ENCODE measurements around the gene SLC52A1. TPM values are rescaled to one million over a fixed set of nuclear protein-coding genes. Genes with fewer than 3 reads are reported as not detected.
A peak's percentile ranks its signal among the peaks of the same experiment; 100 is the strongest.

Gene SLC52A1
- polyA plus RNA-seq, 3 donors = not detected

DNA sequence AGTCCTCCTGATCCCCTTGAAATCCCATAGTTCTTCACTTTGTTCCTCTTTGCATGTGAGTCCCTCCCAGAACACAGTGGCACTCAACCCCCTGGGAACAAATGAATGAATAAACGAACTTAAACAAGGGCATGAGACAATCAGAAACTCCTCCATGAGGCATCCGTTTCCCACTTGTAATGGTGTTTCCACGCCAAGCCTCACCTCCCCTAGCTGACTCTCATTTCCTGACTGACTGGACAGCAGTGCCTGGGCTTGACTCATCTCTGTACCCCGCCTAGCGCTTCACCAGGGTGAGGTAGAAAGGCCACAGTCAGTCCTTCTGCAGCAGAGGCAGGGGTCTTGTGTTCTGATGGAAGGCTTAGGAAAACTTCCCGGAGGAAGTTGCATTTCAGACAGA lies 23.3 kb downstream of the SLC52A1 start:
- Mint-ChIP-seq H3K9me3 (peaks cover 0 to 1% (median 0%) of the 10 kb centered on the region in 7 donors), H3K27me3 (ENCODE audit: low read depth in 3 of 3) (peaks cover 0 to 3% (median 3%) of the 10 kb centered on the region in 3 donors), H3K4me1 (peaks cover 13% of the 10 kb centered on the region), H3K27ac (no peak overlapping the region), H3K36me3 (peaks cover 79 to 93% of the 10 kb centered on the region in 2 donors), H3K4me3 (peak overlapping the region in 1 of 2 donors; percentile 27)
- no peak overlapping the region for H3K4me3 ChIP-seq (replicated peaks in 1 of 3; ENCODE audit: low read depth in 2 of 3, low read length in 3 of 3)
- H3K9ac ChIP-seq (ENCODE audit: insufficient read depth, low read length, poor library complexity, severe bottlenecking) = no peak overlapping the region
- no peaks in the 10 kb centered on the region for H3K79me2 ChIP-seq (ENCODE audit: insufficient read depth, low read length)
- no peak overlapping the region for H2AFZ ChIP-seq (ENCODE audit: insufficient read depth, low read depth, low read length, poor library complexity, severe bottlenecking)
- no peak for DNase-seq
- no peak overlapping the region for H3K4me2 ChIP-seq (replicated peaks; ENCODE audit: extremely low read depth, low read length, poor library complexity, severe bottlenecking)
- H4K20me1 ChIP-seq (ENCODE audit: insufficient read depth, low read length) = no peaks in the 10 kb centered on the region
- TF ChIP-seq, protein P1, sequence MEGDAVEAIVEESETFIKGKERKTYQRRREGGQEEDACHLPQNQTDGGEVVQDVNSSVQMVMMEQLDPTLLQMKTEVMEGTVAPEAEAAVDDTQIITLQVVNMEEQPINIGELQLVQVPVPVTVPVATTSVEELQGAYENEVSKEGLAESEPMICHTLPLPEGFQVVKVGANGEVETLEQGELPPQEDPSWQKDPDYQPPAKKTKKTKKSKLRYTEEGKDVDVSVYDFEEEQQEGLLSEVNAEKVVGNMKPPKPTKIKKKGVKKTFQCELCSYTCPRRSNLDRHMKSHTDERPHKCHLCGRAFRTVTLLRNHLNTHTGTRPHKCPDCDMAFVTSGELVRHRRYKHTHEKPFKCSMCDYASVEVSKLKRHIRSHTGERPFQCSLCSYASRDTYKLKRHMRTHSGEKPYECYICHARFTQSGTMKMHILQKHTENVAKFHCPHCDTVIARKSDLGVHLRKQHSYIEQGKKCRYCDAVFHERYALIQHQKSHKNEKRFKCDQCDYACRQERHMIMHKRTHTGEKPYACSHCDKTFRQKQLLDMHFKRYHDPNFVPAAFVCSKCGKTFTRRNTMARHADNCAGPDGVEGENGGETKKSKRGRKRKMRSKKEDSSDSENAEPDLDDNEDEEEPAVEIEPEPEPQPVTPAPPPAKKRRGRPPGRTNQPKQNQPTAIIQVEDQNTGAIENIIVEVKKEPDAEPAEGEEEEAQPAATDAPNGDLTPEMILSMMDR (IDR thresholded peaks at IDR 0.05) = no peak
- 88% methylated on average over 6 of the region's 6 CpGs for WGBS (ENCODE audit: insufficient coverage)
- H3K36me3 ChIP-seq (replicated peaks in 1 of 2; ENCODE audit: control insufficient read depth in 1 of 2, insufficient read depth in 2 of 2, low read length in 2 of 2) = peaks cover 56 to 77% of the 10 kb centered on the region in 2 donors
- intact Hi-C loops (cut with micrococcal nuclease) = no loop called here
- no peaks in the 10 kb centered on the region for H3K9me3 ChIP-seq (replicated peaks in 1 of 2; ENCODE audit: control insufficient read depth in 1 of 2, insufficient read depth in 1 of 2, low read length in 2 of 2)
- H3K4me1 ChIP-seq (ENCODE audit: control insufficient read depth in 1 of 2, insufficient read depth in 2 of 2, low read length in 2 of 2) = peaks cover 6 to 9% of the 10 kb centered on the region in 2 donors
- no peaks in the 10 kb centered on the region for H3K27me3 ChIP-seq (ENCODE audit: control insufficient read depth in 2 of 2, insufficient read depth in 2 of 2, low read length in 2 of 2)
- H3K27ac ChIP-seq (ENCODE audit: low read depth in 1 of 2, low read length in 2 of 2) = no peak overlapping the region

DNA sequence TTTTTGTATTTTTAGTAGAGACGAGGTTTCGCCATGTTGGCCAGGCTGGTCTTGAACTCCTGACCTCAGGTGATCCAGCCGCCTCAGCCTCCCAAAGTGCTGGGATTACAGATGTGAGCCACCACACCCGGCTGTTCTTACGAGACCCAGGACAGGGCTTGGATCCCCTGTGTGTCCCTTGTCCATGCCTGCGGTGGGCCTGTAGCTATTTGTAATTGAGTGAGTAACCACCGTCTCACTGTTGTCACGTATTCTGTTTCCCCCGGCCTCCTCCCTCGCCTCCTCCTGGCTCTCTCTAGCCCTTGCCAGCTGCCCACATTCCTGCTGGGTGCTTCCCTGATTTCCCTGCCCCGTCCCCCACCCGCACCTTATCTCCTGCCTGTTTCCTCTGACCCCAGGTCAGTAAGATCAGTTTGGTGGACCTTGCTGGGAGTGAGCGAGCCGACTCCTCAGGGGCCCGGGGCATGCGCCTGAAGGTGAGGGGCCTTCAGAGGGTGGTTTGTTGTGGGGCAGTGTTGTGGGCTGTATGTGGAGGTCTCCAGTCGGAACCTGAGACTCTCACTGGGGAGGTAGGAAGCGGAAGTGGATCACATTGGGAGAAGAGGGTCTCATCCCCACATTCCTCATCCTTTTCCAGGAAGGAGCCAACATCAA lies 31.9 kb downstream of the SLC52A1 start:
- peaks cover 13 to 16% of the 10 kb centered on the region in 2 donors for H3K4me1 ChIP-seq (ENCODE audit: control insufficient read depth in 1 of 2, insufficient read depth in 2 of 2, low read length in 2 of 2)
- no peaks in the 10 kb centered on the region for H3K9me3 ChIP-seq (replicated peaks in 1 of 2; ENCODE audit: control insufficient read depth in 1 of 2, insufficient read depth in 1 of 2, low read length in 2 of 2)
- no peak overlapping the region for H2AFZ ChIP-seq (ENCODE audit: insufficient read depth, low read depth, low read length, poor library complexity, severe bottlenecking)
- no peak overlapping the region for H3K4me2 ChIP-seq (replicated peaks; ENCODE audit: extremely low read depth, low read length, poor library complexity, severe bottlenecking)
- TF ChIP-seq, protein P1 (IDR thresholded peaks at IDR 0.05) = no peak
- H3K36me3 Mint-ChIP-seq = peaks cover 74 to 85% of the 10 kb centered on the region in 2 donors
- H3K27me3 Mint-ChIP-seq (ENCODE audit: low read depth in 3 of 3) = peaks cover 0 to 8% (median 1%) of the 10 kb centered on the region in 3 donors
- no peak overlapping the region for H3K9ac ChIP-seq (ENCODE audit: insufficient read depth, low read length, poor library complexity, severe bottlenecking)
- peaks cover 70 to 78% of the 10 kb centered on the region in 2 donors for H3K36me3 ChIP-seq (replicated peaks in 1 of 2; ENCODE audit: control insufficient read depth in 1 of 2, insufficient read depth in 2 of 2, low read length in 2 of 2)
- H3K79me2 ChIP-seq (ENCODE audit: insufficient read depth, low read length) = peaks cover 7% of the 10 kb centered on the region
- WGBS (ENCODE audit: insufficient coverage) = 98% methylated on average over 10 of the region's 18 CpGs
- H3K9me3 Mint-ChIP-seq = peaks cover 0 to 2% (median 0%) of the 10 kb centered on the region in 7 donors
- intact Hi-C loops (cut with micrococcal nuclease) = no loop called here
- H3K27me3 ChIP-seq (ENCODE audit: control insufficient read depth in 2 of 2, insufficient read depth in 2 of 2, low read length in 2 of 2) = no peaks in the 10 kb centered on the region
- DNase-seq = no peak
- H3K27ac Mint-ChIP-seq = peak overlapping the region in 1 of 7 donors; percentile 20
- no peak overlapping the region for H3K27ac ChIP-seq (ENCODE audit: low read depth in 1 of 2, low read length in 2 of 2)
- H3K4me1 Mint-ChIP-seq = peaks cover 23% of the 10 kb centered on the region
- H3K4me3 Mint-ChIP-seq = no peak overlapping the region
- H3K4me3 ChIP-seq (replicated peaks in 1 of 3; ENCODE audit: low read depth in 2 of 3, low read length in 3 of 3) = no peak overlapping the region
- peaks cover 26% of the 10 kb centered on the region for H4K20me1 ChIP-seq (ENCODE audit: insufficient read depth, low read length)
